Cardiac fibroblast (primary cell): ENCODE results near the gene ST6GALNAC2.
"Not testable (repeated sequence)": the region's sequence is repeated elsewhere in the genome, so short reads cannot be mapped to it uniquely, and the experiment has no call there.

Experiments used
- DNase-seq, 2 donors: peaks; one replicate each; pipeline versions ENCODE4 v3.0.0 to v3.0.0-alpha.2; 2010; ENCODE audit warnings: low read depth in 2 of 2
- H3K4me3 ChIP-seq, 2 donors: replicated peaks in 1 of 2; 1 replicate in 1 of 2; 2 replicates in 1 of 2; pipeline ENCODE4 v1.5.1; 2011; ENCODE audit warnings: low read depth in 2 of 2, low read length in 2 of 2, mild to moderate bottlenecking in 2 of 2, moderate library complexity in 1 of 2
- CTCF ChIP-seq: IDR thresholded peaks from one replicate; pipeline ENCODE4 v1.5.1; 2011; ENCODE audit warnings: low read depth, mild to moderate bottlenecking, low read length, inconsistent platforms

ST6GALNAC2 gene

GRCh38 chr17:76566613-76566943, 19.1 kb downstream of the ST6GALNAC2 start:
- no peak overlapping the region for H3K4me3 ChIP-seq
- no peak for DNase-seq
- no peak for TF ChIP-seq CTCF

- no peak for TF ChIP-seq CTCF
- no peak overlapping the region for H3K4me3 ChIP-seq
- no peak for DNase-seq
These were observed 19.7 kb downstream of the ST6GALNAC2 start for GRCh38 chr17:76565728-76566612.

DNA sequence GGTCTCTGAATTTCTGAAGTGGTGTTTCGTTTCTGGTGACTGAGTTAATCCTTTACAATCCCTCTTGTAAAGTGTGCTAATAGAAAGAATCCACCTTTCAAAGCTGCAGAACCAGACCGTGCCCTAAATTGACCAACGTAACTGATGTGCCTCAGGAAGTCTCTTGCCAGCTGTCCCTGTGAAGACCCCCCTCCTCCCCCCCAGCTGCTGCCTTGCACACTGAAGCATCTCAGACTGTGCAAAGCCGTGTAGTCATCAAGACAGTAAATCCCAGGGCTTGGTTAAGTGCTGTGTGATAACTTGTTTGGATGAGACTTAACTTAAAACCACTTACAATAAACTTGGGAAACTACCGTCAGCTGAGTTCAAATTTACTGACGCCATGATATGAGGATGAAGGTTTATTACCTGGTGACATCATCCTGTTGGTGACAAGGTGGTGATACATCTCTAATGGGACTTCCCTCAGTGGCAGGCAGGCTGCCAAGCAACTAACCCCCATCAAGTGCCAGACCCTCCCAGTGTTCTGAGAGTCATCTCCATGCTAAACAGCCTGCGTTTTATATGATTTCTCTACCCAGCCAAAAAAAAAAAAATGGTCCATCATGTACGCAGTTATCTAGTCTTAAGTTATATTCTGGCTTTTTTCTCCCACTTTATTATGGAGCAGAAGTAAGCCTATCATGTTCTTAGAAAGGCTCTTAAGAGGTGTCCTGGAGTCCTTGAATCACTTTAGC, 20.5 kb downstream of the ST6GALNAC2 start:
- peak in 1 of 2 donors; percentile 39 for DNase-seq
- H3K4me3 ChIP-seq: not testable (repeated sequence)

DNA sequence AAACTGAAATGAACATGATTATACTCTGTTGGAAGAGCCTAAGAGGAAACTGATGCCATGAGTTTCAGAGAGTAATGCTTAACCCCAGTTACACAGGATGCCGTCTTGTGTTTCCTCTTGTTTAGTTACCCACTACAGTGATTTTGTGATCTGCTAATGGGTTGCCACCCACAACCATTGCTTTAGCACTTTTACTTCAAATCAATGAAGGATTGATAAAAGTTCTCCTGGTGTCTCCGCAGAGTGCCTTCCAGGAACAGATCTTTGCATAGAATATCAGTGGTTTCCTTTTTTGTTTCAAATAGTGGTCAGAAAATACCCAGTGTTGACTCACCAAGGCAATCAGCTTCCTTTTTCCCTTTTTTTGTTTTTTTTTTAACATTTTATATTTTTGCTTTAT, 22.3 kb downstream of the ST6GALNAC2 start:
- DNase-seq, H3K4me3 ChIP-seq: not testable (repeated sequence)

- no peak for TF ChIP-seq CTCF
- no peak overlapping the region for H3K4me3 ChIP-seq
- DNase-seq: peak; percentile 78 to 91
These were observed 22.9 kb downstream of the ST6GALNAC2 start for GRCh38 chr17:76562734-76563148.

DNA sequence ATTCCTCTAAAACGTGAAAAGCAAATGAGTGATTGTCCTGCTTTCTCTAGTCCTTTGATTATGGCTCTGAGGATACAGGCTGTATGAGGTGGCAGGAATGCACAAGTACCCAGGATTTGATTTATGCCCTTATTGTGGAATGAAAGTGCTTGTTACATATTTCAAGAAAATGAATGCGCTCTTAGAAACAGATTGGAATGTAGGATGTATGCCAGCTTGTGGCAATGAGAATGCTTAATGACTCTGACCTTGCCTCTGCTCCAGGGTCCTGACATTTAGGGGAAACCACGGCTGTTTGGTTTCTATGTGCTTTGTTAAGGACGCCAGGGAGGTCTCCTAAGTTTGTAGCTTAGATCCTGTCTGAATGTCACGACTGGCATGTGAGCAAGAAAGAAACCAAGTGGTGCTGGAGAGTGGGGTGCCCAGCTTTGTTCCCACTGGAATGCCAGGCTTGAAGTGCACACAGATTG, 23.8 kb downstream of the ST6GALNAC2 start:
- peak; percentile 30 to 55 for DNase-seq
- TF ChIP-seq CTCF: no peak
- H3K4me3 ChIP-seq: no peak overlapping the region

GRCh38 chr17:76561332-76561731, 24.3 kb downstream of the ST6GALNAC2 start:
- H3K4me3 ChIP-seq: no peak overlapping the region
- no peak for DNase-seq

More at GRCh38 chr17:76561332-76561731, 24.3 kb downstream of the ST6GALNAC2 start:
- TF ChIP-seq CTCF: no peak
